Large intestine (tissue), 3 donors: ENCODE results near the gene TEAD1. TPM values are rescaled to one million over a fixed set of nuclear protein-coding genes. Genes with fewer than 3 reads are reported as not detected.

ENCODE experiments used
- DNase-seq, 2 donors: peaks; one replicate each; pipeline versions ENCODE4 v3.0.0 to v3.0.0-alpha.2; 2013
- H3K27ac ChIP-seq: one replicate; pipeline ENCODE4 v1.5.1; 2013; ENCODE audit warnings: low read length
- H3K27me3 ChIP-seq: 2 replicates; pipeline ENCODE4 v1.6.1; 2013; ENCODE audit warnings: low read length; ENCODE audit not compliant: control insufficient read depth, insufficient read depth
- H3K36me3 ChIP-seq: 2 replicates; pipeline ENCODE4 v1.6.1; 2013; ENCODE audit warnings: low read length; ENCODE audit not compliant: control insufficient read depth, insufficient read depth
- H3K4me1 ChIP-seq: one replicate; pipeline ENCODE4 v1.6.1; 2013; ENCODE audit warnings: low read length; ENCODE audit not compliant: control insufficient read depth, insufficient read depth
- H3K4me3 ChIP-seq: one replicate; pipeline ENCODE4 v1.5.1; 2013; ENCODE audit warnings: low read length
- H3K9me3 ChIP-seq: one replicate; pipeline ENCODE4 v1.6.1; 2013; ENCODE audit warnings: mild to moderate bottlenecking, low read depth, low read length, moderate library complexity; ENCODE audit not compliant: control insufficient read depth
- WGBS: methylation state at CpG from one replicate; pipeline ENCODE4 v1.1.5; 2013; ENCODE audit warnings: low lambda C conversion rate; ENCODE audit not compliant: insufficient coverage; 5-methylcytosine and 5-hydroxymethylcytosine counted together
- polyA plus RNA-seq: library from polyadenylated mRNA; unstranded; fragments of 120-200 nt; gene quantifications from one replicate; pipeline ENCODE4 v1.2.1, GENCODE V29; 2013

TEAD1 gene
- polyA plus RNA-seq, 1 donor, result 38.7 TPM

- Histone ChIP-seq H3K27me3 (no peaks in the 10 kb centered on the region), H3K4me1 (no peaks in the 10 kb centered on the region), H3K4me3 (no peak overlapping the region), H3K27ac (no peak overlapping the region), H3K36me3 (no peaks in the 10 kb centered on the region), H3K9me3 (no peaks in the 10 kb centered on the region)
- no peak for DNase-seq
Measured at GRCh38 chr11:12639388-12639787, 34.8 kb upstream of the TEAD1 start.

- H3K27me3 ChIP-seq, result no peaks in the 10 kb centered on the region
- no peak overlapping the region for H3K27ac ChIP-seq
- H3K36me3 ChIP-seq, result no peaks in the 10 kb centered on the region
- H3K4me3 ChIP-seq, result no peak overlapping the region
- H3K4me1 ChIP-seq, result no peaks in the 10 kb centered on the region
- DNase-seq, result no peak
- H3K9me3 ChIP-seq, result no peaks in the 10 kb centered on the region
- WGBS, result no CpG with 5 or more reads among the region's 1 CpG
Measured at GRCh38 chr11:12640355-12640754, 33.9 kb upstream of the TEAD1 start.

- no peak for DNase-seq
Measured at GRCh38 chr11:12640926-12641849, 33.0 kb upstream of the TEAD1 start.

GRCh38 chr11:12642040-12642439 lies 32.2 kb upstream of the TEAD1 start:
- H3K4me3 ChIP-seq, result no peak overlapping the region
- WGBS, result 60% methylated on average over 1 of the region's 5 CpGs
- no peaks in the 10 kb centered on the region for H3K27me3 ChIP-seq
- no peaks in the 10 kb centered on the region for H3K9me3 ChIP-seq
- DNase-seq, result no peak
- H3K27ac ChIP-seq, result no peak overlapping the region
- no peaks in the 10 kb centered on the region for H3K4me1 ChIP-seq
- no peaks in the 10 kb centered on the region for H3K36me3 ChIP-seq

More at GRCh38 chr11:12640926-12641849, 33.0 kb upstream of the TEAD1 start:
- Histone ChIP-seq H3K4me1 (no peaks in the 10 kb centered on the region), H3K36me3 (no peaks in the 10 kb centered on the region), H3K27me3 (no peaks in the 10 kb centered on the region), H3K4me3 (no peak overlapping the region), H3K27ac (no peak overlapping the region), H3K9me3 (no peaks in the 10 kb centered on the region)
- WGBS, result no CpG with 5 or more reads among the region's 3 CpGs

GRCh38 chr11:12642806-12643428 lies 31.3 kb upstream of the TEAD1 start:
- Histone ChIP-seq H3K36me3 (no peaks in the 10 kb centered on the region), H3K4me1 (no peaks in the 10 kb centered on the region), H3K9me3 (no peaks in the 10 kb centered on the region), H3K4me3 (no peak overlapping the region), H3K27me3 (no peaks in the 10 kb centered on the region), H3K27ac (no peak overlapping the region)
- no peak for DNase-seq
- 100% methylated on average over 1 of the region's 6 CpGs for WGBS

DNA sequence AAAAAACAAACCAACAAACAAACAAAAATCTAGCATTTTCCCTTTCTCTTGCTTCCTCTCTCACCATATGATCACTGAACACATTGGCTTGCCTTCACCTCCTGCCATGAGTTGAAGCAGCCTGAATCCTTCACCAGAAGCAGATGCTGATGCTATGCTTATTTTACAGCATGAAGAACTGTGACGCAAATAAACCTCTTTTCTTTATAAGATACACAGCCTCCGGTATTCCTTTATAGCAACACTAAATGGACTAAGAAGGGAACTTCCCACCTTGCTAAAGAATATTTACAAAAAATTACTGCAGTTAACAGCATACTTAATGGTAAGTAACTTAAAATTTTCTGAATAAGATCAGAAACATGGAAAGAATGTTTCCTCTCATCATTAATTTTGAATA lies 27.7 kb upstream of the TEAD1 start:
- WGBS, result 100% methylated on average over 1 of the region's 2 CpGs
- no peaks in the 10 kb centered on the region for H3K9me3 ChIP-seq
- DNase-seq, result no peak
- H3K4me1 ChIP-seq, result no peaks in the 10 kb centered on the region
- no peaks in the 10 kb centered on the region for H3K27me3 ChIP-seq
- no peak overlapping the region for H3K27ac ChIP-seq
- H3K4me3 ChIP-seq, result no peak overlapping the region
- H3K36me3 ChIP-seq, result no peaks in the 10 kb centered on the region

DNA sequence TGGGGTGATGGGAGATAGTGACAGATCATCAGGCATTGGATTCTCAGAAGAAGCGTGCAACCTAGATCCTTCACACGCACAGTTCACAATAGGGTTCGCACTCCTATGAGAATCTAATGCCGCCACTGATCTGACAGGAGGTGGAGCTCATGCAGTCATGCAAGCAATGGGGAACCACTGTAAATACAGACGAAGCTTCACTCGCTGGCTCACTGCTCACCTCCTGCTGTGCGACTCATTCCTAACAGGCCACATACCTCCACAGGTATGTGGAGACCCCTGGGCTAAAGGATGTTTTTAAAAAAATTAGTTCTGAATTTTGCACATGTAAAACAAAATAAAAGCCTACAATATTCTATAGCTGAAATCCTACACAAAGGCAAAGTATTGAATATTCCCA lies 20.5 kb upstream of the TEAD1 start:
- H3K36me3 ChIP-seq, result no peaks in the 10 kb centered on the region
- H3K4me1 ChIP-seq, result no peaks in the 10 kb centered on the region
- H3K27me3 ChIP-seq, result no peaks in the 10 kb centered on the region
- H3K9me3 ChIP-seq, result peaks cover 8% of the 10 kb centered on the region
- DNase-seq, result no peak
- no peak overlapping the region for H3K4me3 ChIP-seq
- 80% methylated on average over 1 of the region's 7 CpGs for WGBS
- H3K27ac ChIP-seq, result no peak overlapping the region

DNA sequence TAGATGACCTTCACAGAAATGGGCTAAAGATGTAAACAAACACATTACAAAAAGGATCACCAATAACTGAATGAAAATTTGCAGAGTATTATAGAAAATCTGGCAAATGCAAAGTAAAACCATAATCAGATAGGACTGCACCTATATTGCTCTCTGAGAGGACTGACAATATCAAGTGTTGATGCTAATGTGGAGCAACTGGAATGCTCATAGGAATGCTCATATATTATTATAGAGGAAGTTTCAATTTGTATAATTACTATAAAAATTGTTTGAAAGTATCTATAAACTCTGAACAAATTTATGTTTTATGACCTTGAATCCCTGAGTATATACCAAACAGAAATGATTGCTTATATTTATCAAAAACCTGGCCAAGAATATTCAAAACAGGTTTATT lies 18.4 kb upstream of the TEAD1 start:
- peaks cover 8% of the 10 kb centered on the region for H3K9me3 ChIP-seq
- H3K27me3 ChIP-seq, result no peaks in the 10 kb centered on the region
- H3K27ac ChIP-seq, result no peak overlapping the region
- no peaks in the 10 kb centered on the region for H3K4me1 ChIP-seq
- DNase-seq, result no peak
- H3K36me3 ChIP-seq, result no peaks in the 10 kb centered on the region
- H3K4me3 ChIP-seq, result no peak overlapping the region

GRCh38 chr11:12657336-12657735 lies 16.9 kb upstream of the TEAD1 start:
- Histone ChIP-seq H3K9me3 (peaks cover 8% of the 10 kb centered on the region), H3K4me1 (no peaks in the 10 kb centered on the region), H3K27me3 (no peaks in the 10 kb centered on the region), H3K27ac (no peak overlapping the region), H3K36me3 (no peaks in the 10 kb centered on the region), H3K4me3 (no peak overlapping the region)
- DNase-seq, result no peak
- 100% methylated on average over 3 of the region's 3 CpGs for WGBS

- Histone ChIP-seq H3K4me3 (no peak overlapping the region), H3K4me1 (no peaks in the 10 kb centered on the region), H3K9me3 (peaks cover 8% of the 10 kb centered on the region), H3K36me3 (no peaks in the 10 kb centered on the region), H3K27me3 (no peaks in the 10 kb centered on the region), H3K27ac (no peak overlapping the region)
- DNase-seq, result no peak
- 80% methylated on average over 1 of the region's 2 CpGs for WGBS
Measured at GRCh38 chr11:12657981-12658380, 16.2 kb upstream of the TEAD1 start.
